HCT116 (cell line): ENCODE data around the gene CDH24. TPM values are rescaled to one million over a fixed set of nuclear protein-coding genes. Genes with fewer than 3 reads are reported as not detected.

Source experiments
- ATAC-seq: fragments of 200-7000 bp; cut with Tn5 transposase; 2 replicates; pipeline ENCODE4 v1.9.1; 2020; ENCODE audit warnings: mild to moderate bottlenecking, moderate library complexity
- BruUV-seq: library from RNA; stranded (reverse); fragments of 400-500 nt; replicated peaks from 2 replicates; lab custom pipeline; 2021; lab: Mats Ljungman, UMichigan
- CTCF ChIA-PET: fragments of 300-600 bp; sonication (Branson Sonifier 250); formaldehyde crosslinking; loops from one replicate; lab custom pipeline; 2021; ENCODE audit warnings: antibody characterized with exemption; lab: Charles Lee
- POLR2A ChIA-PET: fragments of 300-600, 350-600 bp; sonication (Branson Sonifier 250); formaldehyde crosslinking; loops from one replicate; lab custom pipeline; 2021; ENCODE audit warnings: antibody characterized with exemption; lab: Charles Lee
- RAD21 ChIA-PET, 2 experiments: fragments of 300-600 bp; sonication (Branson Sonifier 250); formaldehyde crosslinking; loops; one replicate each; lab custom pipeline; 2023; ENCODE audit warnings: low total read pairs in 2 of 2; ENCODE audit not compliant: uncharacterized antibody in 2 of 2, unreplicated experiment in 2 of 2, low non-redundant PET in 1 of 2; lab: Charles Lee
- DNase-seq: peaks from one replicate; pipeline ENCODE4 v3.0.0-alpha.2; 2010; ENCODE audit warnings: low read depth, low spot score
- H2AFZ ChIP-seq: fragments of 200-600 bp; shearing (Covaris generic), sonication (generic); 2 replicates; pipeline ENCODE4 v1.6.1; 2017; ENCODE audit warnings: low read depth, mixed run types, mixed read lengths, antibody characterized with exemption, low read length; ENCODE audit not compliant: poor library complexity, severe bottlenecking
- H3K27ac ChIP-seq: 2 replicates; pipeline ENCODE4 v1.5.1; 2012; ENCODE audit warnings: low read depth, low read length
- H3K27me3 ChIP-seq: fragments of 200-600 bp; sonication (generic); 2 replicates; pipeline ENCODE4 v1.6.1; 2016; ENCODE audit warnings: mixed run types, low read length, mixed read lengths; ENCODE audit not compliant: insufficient read depth
- H3K36me3 ChIP-seq, 2 experiments: fragments of 200-500 bp in 1 of 2; fragments of 200-600 bp in 1 of 2; sonication (Bioruptor generic) in 1 of 2; sonication (generic) in 1 of 2; 2 replicates each; pipeline versions ENCODE4 v1.5.1 to v1.6.1; 2014 to 2016; ENCODE audit warnings: low read length in 2 of 2, inconsistent platforms in 1 of 2, mixed read lengths in 1 of 2, mixed run types in 1 of 2; ENCODE audit not compliant: insufficient read depth in 2 of 2, control insufficient read depth in 1 of 2
- H3K4me1 ChIP-seq, 2 experiments: fragments of 200-600 bp in 1 of 2; sonication (generic) in 1 of 2; 2 replicates each; pipeline versions ENCODE4 v1.5.1 to v1.6.1; 2012 to 2017; ENCODE audit warnings: low read length in 2 of 2, inconsistent platforms in 1 of 2, mild to moderate bottlenecking in 1 of 2, mixed read lengths in 1 of 2, mixed run types in 1 of 2, moderate library complexity in 1 of 2; ENCODE audit not compliant: insufficient read depth in 2 of 2, control insufficient read depth in 1 of 2
- H3K4me2 ChIP-seq: fragments of 200-600 bp; sonication (generic); 2 replicates; pipeline ENCODE4 v1.6.1; 2017; ENCODE audit warnings: mixed run types, low read length, mixed read lengths
- H3K4me3 ChIP-seq, 2 experiments: fragments of 200-600 bp in 1 of 2; sonication (generic) in 1 of 2; replicated peaks in 1 of 2; 2 replicates each; pipeline ENCODE4 v1.5.1; 2011 to 2016; ENCODE audit warnings: low read length in 2 of 2, control low read depth in 1 of 2, low read depth in 1 of 2, mild to moderate bottlenecking in 1 of 2, mixed read lengths in 1 of 2, mixed run types in 1 of 2
- H3K79me2 ChIP-seq: fragments of 200-600 bp; sonication (generic); 2 replicates; pipeline ENCODE4 v1.6.1; 2017; ENCODE audit warnings: mild to moderate bottlenecking, mixed run types, low read length, moderate library complexity, mixed read lengths; ENCODE audit not compliant: insufficient read depth
- H3K9ac ChIP-seq: fragments of 200-600 bp; sonication (generic); 2 replicates; pipeline ENCODE4 v1.6.1; 2016; ENCODE audit warnings: low read length, mixed read lengths
- H3K9me2 ChIP-seq: fragments of 200-600 bp; sonication (generic), shearing (Covaris generic); 2 replicates; pipeline ENCODE4 v1.6.1; 2017; ENCODE audit warnings: mixed run types, mild to moderate bottlenecking, moderate library complexity; ENCODE audit not compliant: insufficient read depth
- H3K9me3 ChIP-seq, 2 experiments: fragments of 200-500 bp in 1 of 2; fragments of 200-600 bp in 1 of 2; sonication (Bioruptor generic) in 1 of 2; sonication (generic) in 1 of 2; 2 replicates each; pipeline ENCODE4 v1.6.1; 2014 to 2017; ENCODE audit warnings: low read length in 2 of 2, mixed read lengths in 2 of 2, inconsistent platforms in 1 of 2, low read depth in 1 of 2, mild to moderate bottlenecking in 1 of 2, mixed run types in 1 of 2, moderate library complexity in 1 of 2; ENCODE audit not compliant: control insufficient read depth in 1 of 2, insufficient read depth in 1 of 2
- H4K20me1 ChIP-seq: fragments of 200-600 bp; sonication (generic), shearing (Covaris generic); 2 replicates; pipeline ENCODE4 v1.6.1; 2017; ENCODE audit warnings: mixed run types, mild to moderate bottlenecking, moderate library complexity; ENCODE audit not compliant: insufficient read depth
- ATF3 ChIP-seq: IDR thresholded peaks from 2 replicates; pipeline ENCODE4 v1.6.1; 2012
- CBX3 ChIP-seq: IDR thresholded peaks from 2 replicates; pipeline ENCODE4 v1.6.1; 2012; ENCODE audit warnings: low read depth
- CTCF ChIP-seq, 3 experiments: fragments of 200-600 bp in 1 of 3; sonication (generic) in 1 of 3; IDR thresholded peaks in 2 of 3; conservative IDR thresholded peaks in 1 of 3; 2 replicates each; pipeline ENCODE4 v1.5.1; 2012 to 2017; ENCODE audit warnings: low read depth in 2 of 3, low read length in 2 of 3, antibody characterized with exemption in 1 of 3, borderline replicate concordance in 1 of 3, control low read depth in 1 of 3, mild to moderate bottlenecking in 1 of 3, mixed read lengths in 1 of 3, mixed run types in 1 of 3, moderate library complexity in 1 of 3; ENCODE audit not compliant: insufficient read depth in 1 of 3
- EGR1 ChIP-seq: IDR thresholded peaks from 2 replicates; pipeline ENCODE4 v1.6.1; 2012; ENCODE audit warnings: low read depth
- ELF1 ChIP-seq: IDR thresholded peaks from 2 replicates; pipeline ENCODE4 v1.6.1; 2012; ENCODE audit warnings: low read depth, borderline replicate concordance
- EZH2 ChIP-seq: fragments of 200-600 bp; sonication (generic); IDR thresholded peaks from 2 replicates; pipeline ENCODE4 v1.6.1; 2017; ENCODE audit warnings: antibody characterized with exemption, mixed run types
- EZH2phosphoT487 ChIP-seq: fragments of 200-600 bp; IDR thresholded peaks from 2 replicates; pipeline ENCODE4 v1.6.1; 2018; ENCODE audit warnings: antibody characterized with exemption, borderline replicate concordance
- FOSL1 ChIP-seq: IDR thresholded peaks from 2 replicates; pipeline ENCODE4 v1.6.1; 2012; ENCODE audit warnings: low read depth
- JUND ChIP-seq: IDR thresholded peaks from 2 replicates; pipeline ENCODE4 v1.6.1; 2012
- MAX ChIP-seq: IDR thresholded peaks from 2 replicates; pipeline ENCODE4 v1.6.1; 2012
- POLR2A ChIP-seq: IDR thresholded peaks from 2 replicates; pipeline ENCODE4 v1.7.0; 2011; ENCODE audit warnings: borderline replicate concordance; ENCODE audit not compliant: insufficient read depth, insufficient read length; ENCODE audit errors: extremely low read depth
- POLR2AphosphoS5 ChIP-seq: IDR thresholded peaks from 2 replicates; pipeline ENCODE4 v1.6.1; 2011; ENCODE audit warnings: mild to moderate bottlenecking, low read depth, low read length, moderate library complexity
- RAD21 ChIP-seq: IDR thresholded peaks from 2 replicates; pipeline ENCODE4 v1.6.1; 2012; ENCODE audit warnings: low read depth, mild to moderate bottlenecking
- REST ChIP-seq: IDR thresholded peaks from 2 replicates; pipeline ENCODE4 v1.6.1; 2012; ENCODE audit warnings: low read depth
- SRF ChIP-seq: IDR thresholded peaks from 2 replicates; pipeline ENCODE4 v1.6.1; 2012; ENCODE audit warnings: low read depth
- ZNF274 ChIP-seq: fragments of 200-500 bp; sonication (Bioruptor generic); IDR thresholded peaks from 2 replicates; pipeline ENCODE4 v1.6.1; 2014; ENCODE audit warnings: mild to moderate bottlenecking, low read depth, low read length, inconsistent platforms
- intact Hi-C: fragments of 100-400 bp; cut with micrococcal nuclease; formaldehyde crosslinking; loops from 2 replicates; pipeline ENCODE4 v1.10.0; 2022
- total RNA-seq: library from RNA; stranded (reverse); gene quantifications from one replicate; pipeline ENCODE4 v1.2.1, GENCODE V29; 2021; ENCODE audit not compliant: unreplicated experiment

The CDH24 gene
- total RNA-seq, 1 experiment from 2014 or later, result 19.3 TPM

GRCh38 chr14:23095196-23096108 lies 38.1 kb upstream of the CDH24 start, which contains the start of gene C14orf119:
Gene C14orf119, plus strand, starts transcription at chr14:23095505. Its CDS starts 2,154 bp downstream, at chr14:23097659.
- RAD21 ChIA-PET, result interaction anchor here (0.7 to 1.6 kb wide), 5 partner anchors 24 to 27 kb away, joined by 3 to 5 read pairs (median 3); no protein-coding TSS in a partner anchor
- H2AFZ ChIP-seq, result no peak within 1 kb of the TSS

More at GRCh38 chr14:23095196-23096108, 38.1 kb upstream of the CDH24 start, which contains the start of gene C14orf119:
- Histone ChIP-seq H3K36me3 (peaks cover 29 to 33% of the 10 kb centered on the region in 2 experiments), H3K9ac (peak within 1 kb of the TSS; percentile 94), H3K27me3 (no peaks in the 10 kb centered on the region), H4K20me1 (peaks cover 6% of the 10 kb centered on the region; the same call in 1 of the 2 replicates), H3K79me2 (peaks cover 78% of the 10 kb centered on the region), H3K4me3 (peak within 1 kb of the TSS; percentile 90 to 96), H3K4me2 (peak within 1 kb of the TSS; percentile 95), H3K27ac (peak within 1 kb of the TSS; percentile 87), H3K9me2 (no peaks in the 10 kb centered on the region), H3K4me1 (peaks cover 6 to 12% of the 10 kb centered on the region in 2 experiments; a peak in 2 of 4 replicates), H3K9me3 (no peaks in the 10 kb centered on the region)
- intact Hi-C loops, result loop anchor here (2.0 kb wide), 1 partner anchor 27 kb away; no protein-coding TSS in a partner anchor
- TF ChIP-seq SRF (peak; percentile 92), EGR1 (peak; percentile 95), ATF3 (no peak), REST (no peak), POLR2AphosphoS5 (peak; percentile 80), POLR2A (peak; percentile 67), EZH2phosphoT487 (no peak), ZNF274 (no peak), EZH2 (no peak), MAX (peak; percentile 55), JUND (0 out of 2 replicates have a peak, but pooled peaks have one; percentile 13), CBX3 (no peak), FOSL1 (no peak), ELF1 (peak; percentile 75), CTCF (IDR thresholded peaks at IDR 0.05 in 2 of 3, conservative IDR thresholded peaks at IDR 0.05 in 1 of 3; ENCODE audit: borderline replicate concordance in 1 of 3, insufficient read depth in 1 of 3, low read depth in 2 of 3, low read length in 2 of 3) (no peak), RAD21 (no peak)
- TSS peak; percentile 78 for BruUV-seq
- CTCF ChIA-PET, result interaction anchor here (0.7 to 3.0 kb wide), 16 partner anchors 9 to 206 kb away, joined by 3 to 64 read pairs (median 6); partner anchors contain the start of genes CDH24 and PRMT5
- DNase-seq, result peak; percentile 99
- POLR2A ChIA-PET, result interaction anchor here (0.6 to 2.2 kb wide), 26 partner anchors 8 to 1271 kb away, joined by 3 to 35 read pairs (median 5); partner anchors contain the start of genes AJUBA, BCL2L2 and HOMEZ
- peak; percentile 88 for ATAC-seq
